RPMI7951 (cell line): ENCODE measurements around the gene FBXO24. TPM values are rescaled to one million over a fixed set of nuclear protein-coding genes. Genes with fewer than 3 reads are reported as not detected.

Source experiments
- DNase-seq: peaks from one replicate; pipeline ENCODE4 v3.0.0-alpha.2; 2012; ENCODE audit warnings: low read depth
- total RNA-seq: library from RNA; depleted of rRNA; stranded (reverse); fragments of >200 nt; shearing (Covaris generic); gene quantifications from 2 replicates; pipeline ENCODE4 v1.2.3, GENCODE V29; 2014

The FBXO24 gene
- total RNA-seq, 1 experiment from 2014 or later, result 0.72 TPM

DNA sequence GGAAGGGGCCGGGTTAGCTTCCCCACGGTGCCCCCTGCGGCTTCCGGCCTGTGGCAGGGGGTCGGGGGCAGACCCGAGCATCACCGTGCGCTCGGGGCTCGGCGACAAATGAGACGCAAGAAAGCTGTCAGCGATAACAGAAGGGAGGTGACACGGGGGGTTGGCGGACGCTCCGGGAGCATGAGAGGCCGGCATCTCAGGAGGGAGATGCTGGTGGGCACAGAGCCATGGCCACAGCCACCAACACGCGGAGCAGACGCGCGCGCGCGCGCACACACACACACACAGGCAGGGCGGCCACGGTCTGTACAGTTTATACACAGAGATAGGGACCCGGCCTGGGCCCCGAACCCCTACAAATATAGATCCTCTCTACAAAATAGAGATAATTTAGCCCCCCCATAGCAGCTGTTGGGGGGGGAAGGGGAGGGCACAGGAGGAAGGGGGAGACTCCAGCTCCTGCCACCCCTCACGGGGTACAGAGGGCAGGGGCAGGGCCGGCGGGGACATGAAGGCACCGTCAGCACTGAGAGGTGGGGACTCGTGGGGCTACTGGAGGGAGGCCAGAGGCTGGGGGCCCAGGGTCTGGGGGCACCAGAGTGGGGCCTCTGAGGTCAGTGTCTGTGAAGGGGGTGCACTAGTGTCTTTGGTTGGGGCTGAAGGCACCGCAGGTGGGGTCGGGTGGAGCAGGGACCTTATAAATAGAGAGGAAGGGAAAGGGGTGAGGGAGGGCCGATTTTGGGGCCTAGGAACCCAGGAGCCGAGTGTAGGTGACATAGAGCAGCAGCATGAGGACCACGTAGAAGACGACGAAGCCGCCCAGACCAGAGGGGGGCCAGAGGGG lies 11.5 kb upstream of the FBXO24 start:
- no peak for DNase-seq

DNA sequence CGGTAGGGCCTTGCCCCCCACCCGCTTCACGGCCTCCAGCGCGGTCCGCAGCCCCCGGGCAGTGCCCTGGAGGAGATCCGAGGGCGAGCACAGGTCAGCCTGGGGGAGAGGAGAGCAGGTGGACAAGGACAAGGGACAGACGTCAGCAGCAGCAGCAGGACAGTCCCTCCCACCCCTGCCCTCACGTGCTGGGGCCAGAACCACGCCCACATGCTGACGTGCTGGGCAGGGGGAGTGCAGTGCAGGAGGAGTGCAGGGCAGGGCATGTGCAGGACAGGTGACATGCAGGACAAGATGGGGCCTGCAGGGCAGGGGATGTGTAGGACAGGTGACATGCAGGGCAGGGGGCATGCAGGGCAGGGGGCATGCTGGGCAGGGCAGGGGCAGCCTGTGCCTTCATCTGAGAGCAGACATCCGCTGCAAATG lies 10.9 kb upstream of the FBXO24 start:
- no peak for DNase-seq

DNA sequence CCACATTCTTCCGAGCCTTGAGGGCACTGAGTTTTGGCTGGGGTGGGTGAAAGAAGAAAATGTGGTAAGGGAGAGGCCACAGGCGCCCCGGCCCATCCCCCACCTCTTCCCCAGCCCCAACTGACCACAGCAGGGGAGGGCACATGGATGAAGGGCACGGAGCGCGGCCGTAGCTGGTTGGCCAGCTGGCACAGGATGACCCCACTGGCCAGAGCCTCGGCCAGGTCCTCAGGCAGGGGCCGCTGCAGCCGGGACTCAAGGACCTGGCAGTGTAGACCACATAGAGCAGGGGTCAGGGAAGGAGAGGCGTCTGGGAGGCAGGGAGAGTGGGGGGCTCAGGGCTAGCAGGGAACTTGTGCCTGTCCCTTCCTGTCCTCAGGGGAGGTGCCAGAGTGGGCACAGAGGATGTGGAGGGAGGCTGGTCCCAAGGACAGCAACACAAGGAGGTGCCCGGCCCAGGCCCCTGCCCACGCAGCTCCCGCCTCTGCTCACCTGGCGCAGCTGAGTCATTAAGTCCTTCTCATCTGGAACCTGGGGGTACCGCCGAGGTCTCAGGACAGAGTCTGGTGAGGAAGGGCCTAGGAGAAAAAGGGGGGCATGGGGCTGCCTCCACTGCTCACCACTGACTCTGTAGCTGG lies 10.3 kb upstream of the FBXO24 start:
- DNase-seq, result no peak

DNA sequence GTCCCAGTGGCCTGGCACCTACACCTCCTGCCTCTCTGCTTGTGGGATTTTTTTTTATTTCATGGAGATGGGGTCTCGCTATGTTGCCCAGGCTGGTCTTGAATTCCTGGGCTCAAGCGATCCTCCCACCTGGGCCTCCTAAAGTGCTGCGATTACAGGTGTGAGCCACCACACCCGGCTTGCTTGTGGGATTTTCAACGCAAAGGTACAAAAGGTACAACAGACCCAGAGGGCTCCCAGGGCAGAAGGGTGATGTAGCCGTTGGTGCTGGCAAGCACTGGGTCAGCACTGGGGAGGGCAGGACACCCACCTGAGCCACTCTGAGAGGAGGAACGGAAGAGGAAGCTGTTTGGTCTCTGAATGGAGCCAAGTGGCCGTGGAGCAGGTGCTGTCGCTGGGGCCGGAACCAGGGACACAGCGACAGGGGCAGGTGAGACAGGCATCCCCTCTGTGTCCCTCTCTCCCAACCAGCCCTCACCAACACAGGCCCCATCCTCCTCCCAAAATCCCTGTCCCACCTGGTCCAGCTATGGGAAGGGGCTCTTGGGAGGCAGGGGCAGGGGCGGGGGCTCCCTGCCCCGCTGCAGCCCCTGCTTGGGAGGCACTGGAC lies 9.6 kb upstream of the FBXO24 start:
- DNase-seq, result no peak

DNA sequence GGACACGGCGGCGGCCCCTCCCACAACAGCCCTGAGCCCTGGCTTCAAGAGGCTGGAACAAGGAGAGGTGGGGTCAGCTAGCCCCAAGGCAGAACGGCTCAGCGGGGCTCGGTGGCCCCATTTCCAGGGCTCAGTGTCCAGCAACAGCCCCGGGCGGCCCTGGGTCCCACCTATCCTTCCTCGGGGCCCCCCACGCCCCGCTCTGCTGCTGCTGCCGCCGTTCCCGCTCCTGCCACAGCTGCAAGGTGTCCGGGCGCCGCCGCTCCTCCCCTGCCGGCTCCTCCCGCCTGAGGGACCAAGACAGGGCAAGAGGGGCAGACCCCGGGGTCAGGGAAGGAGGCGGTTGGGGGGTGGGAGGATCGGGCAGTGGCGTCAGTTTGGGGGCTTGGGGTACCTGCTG lies 9.0 kb upstream of the FBXO24 start:
- DNase-seq, result no peak

DNA sequence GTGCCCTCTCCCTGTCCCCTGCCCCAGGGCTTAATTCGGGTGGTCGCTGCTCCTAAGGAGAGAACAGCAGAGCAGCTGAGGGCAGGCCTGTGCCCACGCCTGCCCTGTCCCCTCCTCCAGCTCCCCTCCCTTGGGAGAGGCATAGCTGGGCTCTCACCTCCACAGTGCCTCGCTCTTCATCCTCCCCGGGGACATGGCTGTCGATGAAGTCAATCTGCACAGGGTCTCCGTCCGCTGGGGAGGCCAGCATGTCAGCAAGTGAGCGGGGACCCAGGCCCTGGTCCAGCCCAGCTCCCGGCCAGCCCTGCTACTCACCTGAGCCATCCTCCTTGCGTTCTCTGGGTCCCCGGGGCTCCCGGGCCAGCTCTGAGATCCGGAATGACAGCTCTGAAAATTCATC lies 8.6 kb upstream of the FBXO24 start:
- no peak for DNase-seq

DNA sequence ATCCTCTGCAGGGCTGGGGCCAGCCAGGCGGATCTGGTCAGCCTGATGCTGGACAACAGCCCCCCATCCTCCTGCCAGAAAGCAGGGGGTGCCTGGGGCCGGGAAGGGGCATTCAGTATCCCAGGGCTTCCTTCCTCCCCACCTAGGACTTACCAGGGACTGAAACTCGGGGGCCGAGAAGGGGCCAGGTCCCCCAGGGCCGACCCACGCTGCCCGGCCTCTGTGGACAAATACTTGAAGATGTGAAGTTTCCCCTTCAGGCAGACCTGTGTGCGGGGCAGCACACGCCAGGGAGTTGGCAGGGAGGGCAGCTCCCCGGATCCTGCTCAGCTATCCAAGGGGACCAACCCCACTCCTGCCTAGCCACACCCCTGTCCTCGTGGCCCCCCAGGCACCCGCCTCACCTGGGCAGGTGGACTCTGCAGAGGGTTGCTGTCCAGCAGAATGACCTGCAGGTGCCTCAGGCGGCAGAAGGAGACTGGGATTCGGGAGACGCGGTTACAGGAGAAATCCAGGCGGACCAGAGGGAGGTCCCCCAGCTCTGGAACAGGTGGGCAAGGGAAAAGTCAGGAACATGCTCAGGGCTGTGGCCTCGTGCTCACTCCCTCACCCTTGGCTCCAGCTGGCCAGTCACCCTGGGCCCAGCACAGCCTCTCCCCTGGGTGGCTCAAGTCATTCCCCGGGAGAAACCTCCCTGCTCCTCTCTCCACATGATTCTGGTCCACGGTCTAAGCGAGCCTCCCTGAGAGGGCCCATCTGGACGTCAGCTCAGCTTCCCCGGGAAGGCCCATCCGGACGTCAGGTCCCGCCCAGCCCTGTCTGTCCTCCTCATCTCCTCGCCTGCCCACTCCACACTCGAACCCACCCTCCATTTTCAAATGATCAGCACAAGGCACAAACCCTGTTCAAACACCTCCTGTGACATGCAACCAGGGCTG lies 7.6 kb upstream of the FBXO24 start:
- DNase-seq, result no peak

DNA sequence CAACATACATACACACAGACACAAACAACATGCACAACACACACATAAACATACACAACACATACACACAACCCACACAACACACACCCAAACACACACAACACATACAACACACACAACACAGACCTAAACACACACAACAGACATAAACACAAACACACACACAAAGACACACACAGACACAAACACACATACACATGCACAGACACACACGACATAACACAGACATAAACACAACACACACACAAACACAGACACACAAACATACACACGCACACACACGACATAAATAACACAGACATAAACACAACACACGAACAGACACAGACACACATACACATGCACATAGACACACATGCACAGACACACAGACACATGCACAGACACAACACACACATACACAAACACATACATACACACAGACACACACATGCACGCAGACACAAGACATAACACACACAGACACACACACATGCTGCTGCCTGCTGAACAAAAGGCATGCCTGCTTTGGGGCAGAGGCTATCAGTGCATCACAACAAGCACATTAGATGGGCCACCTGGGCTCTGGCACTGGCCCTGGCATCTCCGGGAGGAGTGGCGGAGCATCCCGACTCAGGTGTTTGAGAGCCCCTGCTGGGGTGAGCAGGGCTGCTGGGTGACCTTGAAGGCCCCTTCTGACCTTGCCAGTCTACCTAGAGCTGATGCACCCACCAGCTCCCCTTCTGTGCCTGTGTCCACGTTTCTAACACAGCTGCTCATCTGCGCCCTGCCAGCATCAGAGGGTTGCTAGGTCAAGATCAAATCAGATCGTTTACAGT lies 5.5 kb upstream of the FBXO24 start:
- DNase-seq, result no peak

DNA sequence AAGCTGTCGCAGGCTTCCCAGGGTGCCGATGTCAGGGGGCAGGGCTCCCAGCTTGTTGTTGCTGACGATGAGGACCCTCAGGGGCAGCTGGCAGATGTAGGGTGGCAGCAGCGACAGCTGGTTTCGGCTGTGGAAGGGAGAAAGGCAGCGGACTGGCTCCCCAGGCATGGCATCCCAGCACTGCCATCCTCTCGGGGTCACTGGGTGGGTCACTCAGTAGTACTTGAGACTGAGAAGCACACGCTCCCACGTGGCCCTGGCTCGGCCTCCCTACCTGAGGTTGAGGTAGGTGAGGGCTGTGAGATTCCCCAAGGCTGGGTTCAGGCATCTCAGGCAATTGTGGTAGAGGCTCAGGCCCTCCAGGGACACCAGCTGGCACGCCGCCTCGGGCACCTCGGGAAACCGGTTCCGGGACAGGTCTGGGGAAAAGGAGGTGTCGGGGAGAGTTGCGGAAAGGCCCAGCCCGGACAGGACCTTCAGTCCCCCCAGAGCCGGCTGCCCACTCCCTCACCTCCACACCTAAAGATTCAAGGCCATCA lies 4.0 kb upstream of the FBXO24 start:
- no peak for DNase-seq

DNA sequence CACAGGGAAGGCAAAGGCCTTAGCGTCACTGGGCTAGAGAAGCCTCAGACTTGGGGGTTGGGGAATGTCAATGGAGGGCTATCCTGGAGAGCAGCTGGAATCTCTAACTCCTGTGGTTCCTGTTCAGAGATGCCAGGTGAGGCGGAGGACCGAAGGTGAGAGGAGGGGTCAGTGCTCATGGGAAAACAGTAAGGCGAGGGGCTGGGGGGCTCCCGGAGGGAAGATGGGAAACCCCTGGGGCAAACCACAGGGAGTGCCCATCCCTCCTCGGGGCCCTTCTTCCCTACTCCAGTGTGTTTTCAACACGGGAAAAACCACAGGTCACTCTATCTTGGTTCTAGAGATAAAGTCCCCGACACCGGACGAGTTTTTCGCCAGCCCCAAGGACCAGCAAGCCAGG lies 3.5 kb upstream of the FBXO24 start:
- DNase-seq, result no peak

DNA sequence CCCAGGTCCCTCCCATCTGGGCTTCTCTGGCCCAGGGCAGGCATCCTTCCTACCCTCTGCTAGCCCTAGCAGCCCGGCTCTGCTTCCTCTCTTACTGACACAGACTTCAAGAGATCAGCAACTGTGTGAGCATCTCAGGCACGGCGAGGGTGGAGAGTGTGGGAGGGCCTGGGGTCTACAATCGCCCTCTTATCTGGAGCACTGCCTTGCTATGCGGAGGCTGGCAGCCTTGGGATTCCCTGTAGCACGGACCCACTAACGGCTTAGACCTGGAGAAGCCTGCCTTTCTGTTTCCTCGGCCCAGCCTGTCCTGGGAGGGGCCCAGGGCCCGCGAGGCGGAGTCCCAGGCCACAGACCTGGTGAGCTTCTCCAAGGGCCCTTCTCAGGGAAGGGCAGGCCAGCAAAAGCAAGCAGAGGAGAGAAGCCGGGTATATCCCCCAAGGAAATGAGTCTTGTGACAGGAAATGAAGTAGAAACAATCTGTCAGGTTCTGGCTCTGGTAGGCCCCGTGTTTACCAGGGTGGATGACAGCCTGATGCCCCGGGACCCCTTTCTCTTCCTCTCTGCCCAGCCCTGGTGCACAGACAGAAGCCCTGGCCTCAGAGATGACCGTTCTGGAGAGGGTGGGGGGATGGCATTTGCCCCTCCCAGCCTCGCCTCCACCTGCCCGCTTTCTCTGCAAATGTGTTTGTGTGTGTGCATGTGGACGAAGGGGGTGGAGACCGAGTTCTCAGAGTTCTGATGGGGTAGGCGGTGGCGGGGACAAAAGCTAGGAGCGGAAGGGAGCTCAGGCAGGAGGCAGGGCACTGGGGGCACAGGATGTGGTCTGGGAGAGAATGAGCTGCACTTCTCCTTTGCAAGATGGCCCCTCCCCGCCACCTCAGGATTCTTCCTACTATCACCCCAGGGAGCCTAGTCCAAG lies 2.7 kb upstream of the FBXO24 start:
- DNase-seq, result peak; percentile 47

DNA sequence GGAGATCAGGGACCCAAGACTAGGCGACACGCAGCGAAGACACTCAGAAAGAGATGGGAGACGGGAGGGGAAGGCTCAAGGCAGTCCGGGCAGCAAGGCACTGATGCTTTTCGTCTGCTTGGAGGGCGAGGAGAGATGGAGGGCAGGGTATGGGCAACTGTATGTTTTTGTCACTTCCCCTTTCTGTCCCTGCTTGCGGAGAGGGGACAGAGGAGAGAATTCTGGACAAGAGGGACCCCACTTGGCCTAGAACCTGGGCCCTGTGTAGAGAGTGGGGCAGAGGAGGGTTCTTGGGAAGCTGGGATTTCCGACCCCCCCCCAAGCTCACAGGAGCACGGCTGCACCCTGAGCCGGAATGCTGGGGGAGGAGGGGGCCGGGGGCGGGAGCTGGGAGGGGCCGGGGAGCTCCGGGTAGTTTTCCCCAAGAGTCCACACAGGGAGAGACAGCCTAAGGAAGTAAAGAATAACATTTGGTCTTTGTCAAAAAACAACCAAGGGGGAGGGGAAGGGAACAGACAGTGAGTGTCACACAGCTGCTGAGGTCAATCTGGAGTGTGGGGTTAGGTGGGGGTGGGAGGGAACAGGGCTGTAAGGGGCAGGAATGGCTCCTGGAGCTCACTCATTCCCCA lies 2.0 kb upstream of the FBXO24 start:
- DNase-seq, result no peak

DNA sequence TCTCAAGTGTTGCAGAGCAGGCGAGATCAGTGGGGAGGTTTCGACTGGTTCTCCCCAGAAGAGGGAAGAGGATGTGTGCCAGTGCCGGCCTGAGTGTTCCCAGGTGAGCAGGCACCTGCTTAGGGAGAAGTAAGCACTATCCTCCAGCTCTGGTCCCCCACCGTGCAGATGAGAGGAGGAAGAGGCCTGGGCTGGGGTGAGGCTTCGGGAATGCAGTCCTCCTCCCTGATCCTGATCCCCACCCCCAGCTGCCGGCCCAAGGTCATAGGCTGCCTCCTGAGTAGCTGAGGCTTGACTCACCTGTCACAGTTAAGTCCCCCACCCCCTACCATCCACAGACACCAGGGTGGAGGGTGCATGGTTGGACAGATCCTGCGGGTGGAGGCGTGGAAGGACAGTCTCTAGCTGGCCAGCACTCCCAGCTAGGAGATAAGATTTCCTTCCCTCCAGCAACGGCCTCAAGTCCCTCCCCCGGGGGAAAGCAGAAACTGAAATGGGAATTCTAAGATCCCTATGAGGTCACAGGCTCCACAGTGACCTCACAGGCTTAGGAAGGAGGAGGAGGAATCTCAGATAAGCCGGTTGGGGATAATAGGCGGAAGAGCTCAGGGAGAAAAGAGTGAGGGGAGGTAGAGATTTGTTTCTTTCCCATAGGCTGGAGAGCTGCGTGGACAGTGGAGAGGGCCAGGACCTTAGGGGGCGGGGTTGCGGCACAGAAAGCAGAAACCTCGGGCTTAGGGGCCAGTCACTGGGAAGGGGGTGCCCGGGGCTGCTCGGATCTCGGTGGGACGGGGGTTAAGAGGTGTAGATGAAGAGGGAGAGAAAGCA lies 1.2 kb upstream of the FBXO24 start:
- DNase-seq, result peak; percentile 70

DNA sequence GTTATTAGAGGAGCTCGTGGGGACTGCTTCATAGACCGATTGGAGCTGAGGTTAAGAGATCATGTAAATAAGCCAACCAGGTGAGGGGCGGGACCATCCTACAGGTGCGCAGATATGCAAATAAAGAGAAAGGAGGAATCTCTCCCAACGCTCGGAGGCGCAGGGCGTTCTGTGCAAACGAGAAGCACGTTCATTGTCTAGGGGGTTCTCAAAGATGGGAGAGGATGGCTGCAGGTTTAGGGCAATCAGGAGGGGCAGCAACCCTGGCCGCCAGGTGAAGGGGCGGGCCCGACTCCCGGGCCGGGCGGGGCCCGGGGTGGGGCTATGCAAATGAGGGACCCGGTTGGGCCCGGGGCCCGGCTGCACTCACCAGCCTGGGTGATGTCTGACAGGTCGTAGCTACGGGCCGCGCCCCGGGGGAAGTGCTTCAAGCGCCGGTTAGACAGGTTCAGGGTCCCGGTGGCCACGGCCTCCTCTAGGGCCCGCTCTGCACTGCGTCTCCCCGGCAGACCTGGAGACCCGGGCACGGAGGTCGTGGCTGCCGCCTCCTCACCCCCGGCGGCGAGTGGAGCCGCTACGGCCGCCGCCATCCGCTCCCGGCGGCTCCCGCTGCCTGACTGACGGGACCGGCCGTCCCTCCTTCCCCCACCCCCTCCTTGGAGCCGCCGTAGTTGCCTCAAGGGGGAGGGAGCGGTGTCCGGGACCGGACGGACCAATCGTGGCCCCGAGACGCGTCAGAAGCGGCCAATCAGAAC lies 440 bp upstream of the FBXO24 start, which contains the start of gene LRCH4:
Gene LRCH4 (minus strand): TSS at position 619 of the 755 bp plus-strand sequence. CDS start 29 bp downstream, at position 590.
- DNase-seq, result no peak

DNA sequence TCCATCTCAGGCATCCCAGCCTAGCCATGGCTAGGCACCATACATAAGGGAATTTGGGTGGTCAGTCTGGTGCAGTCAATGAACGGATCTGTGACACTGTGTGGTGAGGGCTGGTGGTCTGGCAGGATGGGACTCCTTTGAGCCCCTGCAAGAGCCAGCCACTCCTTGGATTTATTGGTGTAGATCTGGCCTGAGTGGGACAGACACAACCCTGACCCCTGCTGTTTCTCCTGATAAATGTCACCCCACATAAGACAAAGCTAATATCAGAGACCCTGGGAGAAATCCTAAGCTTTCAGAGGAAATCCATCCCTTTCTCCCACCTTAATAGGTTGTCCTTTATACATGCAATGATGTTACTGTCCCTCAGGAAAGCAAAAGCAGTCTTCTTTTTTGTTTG lies 2.3 kb downstream of the FBXO24 start:
- peak; percentile 50 for DNase-seq

DNA sequence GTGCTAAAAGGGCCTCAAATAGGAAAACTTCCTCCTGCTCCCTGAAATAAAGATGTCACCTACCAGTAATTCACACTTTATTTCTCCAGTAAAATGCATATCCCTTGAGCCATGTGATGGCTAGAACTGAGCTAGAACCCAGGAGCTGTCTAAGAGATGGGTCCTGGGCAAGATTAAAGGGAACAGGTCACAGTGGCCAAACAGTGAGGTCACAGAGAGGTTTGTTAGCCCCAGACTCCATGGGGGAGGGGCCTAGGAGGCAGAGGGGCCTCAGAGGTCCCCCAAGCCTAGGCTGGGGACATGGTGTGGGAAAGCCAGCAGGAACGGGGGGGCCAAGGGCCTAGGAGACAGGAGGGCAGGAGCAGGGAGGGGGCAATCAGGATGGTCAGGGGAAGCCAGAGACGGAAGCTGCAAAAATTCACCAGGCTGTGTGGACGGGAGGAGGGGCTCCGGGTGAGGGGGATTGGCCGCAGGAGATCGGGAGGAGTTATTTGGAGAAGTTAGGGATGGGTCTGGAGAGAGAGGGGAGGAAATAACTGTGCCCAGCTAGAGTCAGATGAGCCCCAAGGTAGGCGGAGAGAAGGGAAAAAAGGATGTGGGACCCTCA lies 3.3 kb downstream of the FBXO24 start:
- no peak for DNase-seq
